Stomach (tissue), 4 donors: ENCODE results near the gene RRAS.

Source experiments
- CTCF ChIP-seq, 7 experiments: fragments of 450-650 bp in 4 of 7; fragments of 200-600 bp in 3 of 7; sonication (generic) in 3 of 7; IDR thresholded peaks; one replicate each; pipeline ENCODE4 v1.5.1; 2016 to 2019; ENCODE audit warnings: antibody characterized with exemption in 7 of 7, control low read depth in 2 of 7, mild to moderate bottlenecking in 1 of 7
- EP300 ChIP-seq: sonication (generic); formaldehyde crosslinking; IDR thresholded peaks from one replicate; pipeline ENCODE4 v1.6.1; 2017; ENCODE audit warnings: antibody characterized with exemption
- POLR2A ChIP-seq, 4 donors: fragments of 450-650 bp; IDR thresholded peaks; one replicate each; pipeline ENCODE4 v1.6.1; 2016; ENCODE audit warnings: antibody characterized with exemption in 4 of 4, control low read depth in 2 of 4, mild to moderate bottlenecking in 1 of 4, moderate library complexity in 1 of 4
- POLR2AphosphoS5 ChIP-seq, 3 donors: sonication (generic); formaldehyde crosslinking; IDR thresholded peaks; one replicate each; pipeline ENCODE4 v1.6.1; 2016; ENCODE audit warnings: antibody characterized with exemption in 3 of 3

GRCh38 chr19:49643466-49643865 is 3.5 kb upstream of the RRAS start:
- no peak for TF ChIP-seq CTCF (IDR thresholded peaks at IDR 0.05)
- no peak for TF ChIP-seq POLR2A (IDR thresholded peaks at IDR 0.05)
- no peak for TF ChIP-seq POLR2AphosphoS5 (IDR thresholded peaks at IDR 0.05)
- TF ChIP-seq EP300, result no peak
